ENCODE measurements around the gene ST8SIA3. TPM values are rescaled to one million over a fixed set of nuclear protein-coding genes. Genes with fewer than 3 reads are reported as not detected.

ST8SIA3 gene
- 10 to 100 TPM in 5 of 8 experiments, under 1 TPM in 2, not detected in 1; 0.05 to 33.6 (median 21.3) TPM for total RNA-seq

GRCh38 chr18:57352271-57352701 is at the start of gene ST8SIA3:
Gene ST8SIA3, plus strand, starts transcription at chr18:57352557. Its CDS starts 290 bp downstream, at chr18:57352847.
- Histone ChIP-seq H3K4me1 (replicated peaks in 1 of 2) (peaks cover 8 to 27% of the 10 kb centered on the region in 2 donors), H3K27ac (peak within 1 kb of the TSS; percentile 91 to 96), H3K4me3 (peak within 1 kb of the TSS; percentile 44 to 75 (median 66))
- 0 to 14% methylated on average over 3 to 5 of the region's 38 CpGs; no CpG with 5 or more reads in 8 of the 10 experiments for WGBS, 10 experiments
- in situ Hi-C loops (cut with MboI; ENCODE audit: low pct_unique_long_range_greater_than_20kb in 2 of 9, low sequenced_read_pairs in 9 of 9, unreplicated experiment in 9 of 9): no loop called here
- peak in 5 of 8 experiments; percentile 46 to 59 (median 56) for ATAC-seq (replicated peaks in 6 of 8)

- 5 to 90% (median 65%) methylated on average over 1 to 4 of the region's 4 CpGs for WGBS, 10 experiments
- ATAC-seq (replicated peaks in 6 of 8): no peak
Measured at GRCh38 chr18:57311472-57311871, 40.9 kb upstream of the ST8SIA3 start.

GRCh38 chr18:57312346-57313144 is 39.8 kb upstream of the ST8SIA3 start:
- WGBS, 10 experiments: 0 to 92% (median 64%) methylated on average over 1 to 3 of the region's 3 CpGs; no CpG with 5 or more reads in 4 of the 10 experiments
- no peak overlapping the region for H3K4me3 ChIP-seq
- H3K4me1 ChIP-seq (replicated peaks in 1 of 2): no peaks in the 10 kb centered on the region
- ATAC-seq (replicated peaks in 6 of 8): no peak
- no peak overlapping the region for H3K27ac ChIP-seq
- in situ Hi-C loops (cut with MboI; ENCODE audit: low pct_unique_long_range_greater_than_20kb in 2 of 9, low sequenced_read_pairs in 9 of 9, unreplicated experiment in 9 of 9): no loop called here

More at GRCh38 chr18:57311472-57311871, 40.9 kb upstream of the ST8SIA3 start:
- Histone ChIP-seq H3K27ac (no peak overlapping the region), H3K4me3 (no peak overlapping the region), H3K4me1 (replicated peaks in 1 of 2) (no peaks in the 10 kb centered on the region)
- in situ Hi-C loops (cut with MboI; ENCODE audit: low pct_unique_long_range_greater_than_20kb in 2 of 9, low sequenced_read_pairs in 9 of 9, unreplicated experiment in 9 of 9): no loop called here

- in situ Hi-C loops (cut with MboI; ENCODE audit: low pct_unique_long_range_greater_than_20kb in 2 of 9, low sequenced_read_pairs in 9 of 9, unreplicated experiment in 9 of 9): no loop called here
- H3K4me1 ChIP-seq (replicated peaks in 1 of 2): peaks cover 0 to 3% of the 10 kb centered on the region in 2 donors
Measured at GRCh38 chr18:57320603-57321002, 31.8 kb upstream of the ST8SIA3 start.

GRCh38 chr18:57325491-57326166 is 26.7 kb upstream of the ST8SIA3 start:
- 0 to 80% (median 17%) methylated on average over 1 of the region's 1 CpG; no CpG with 5 or more reads in 4 of the 10 experiments for WGBS, 10 experiments
- peak in 3 of 8 experiments; percentile 77 to 93 (median 77) for ATAC-seq (replicated peaks in 6 of 8)
- H3K4me3 ChIP-seq: no peak overlapping the region
- peaks cover 9 to 29% of the 10 kb centered on the region in 2 donors for H3K4me1 ChIP-seq (replicated peaks in 1 of 2)
- peak overlapping the region; percentile 10 to 39 for H3K27ac ChIP-seq
- in situ Hi-C loops (cut with MboI; ENCODE audit: low pct_unique_long_range_greater_than_20kb in 2 of 9, low sequenced_read_pairs in 9 of 9, unreplicated experiment in 9 of 9): no loop called here

More at GRCh38 chr18:57320603-57321002, 31.8 kb upstream of the ST8SIA3 start:
- 17 to 100% (median 85%) methylated on average over 1 to 2 of the region's 2 CpGs; no CpG with 5 or more reads in 2 of the 10 experiments for WGBS, 10 experiments
- Histone ChIP-seq H3K4me3 (no peak overlapping the region), H3K27ac (no peak overlapping the region)
- ATAC-seq (replicated peaks in 6 of 8): peak in 7 of 8 experiments; percentile 52 to 89 (median 79)

- H3K27ac ChIP-seq: peak overlapping the region; percentile 4 to 14
- ATAC-seq (replicated peaks in 6 of 8): peak in 5 of 8 experiments; percentile 62 to 85 (median 81)
- peak overlapping the region in 1 of 5 donors; percentile 4 for H3K4me3 ChIP-seq
- in situ Hi-C loops (cut with MboI; ENCODE audit: low pct_unique_long_range_greater_than_20kb in 2 of 9, low sequenced_read_pairs in 9 of 9, unreplicated experiment in 9 of 9): no loop called here
- H3K4me1 ChIP-seq (replicated peaks in 1 of 2): peaks cover 9 to 26% of the 10 kb centered on the region in 2 donors
- WGBS, 10 experiments: 0 to 79% (median 48%) methylated on average over 2 to 7 of the region's 8 CpGs
Measured at GRCh38 chr18:57326718-57327323, 25.5 kb upstream of the ST8SIA3 start.

GRCh38 chr18:57328665-57329064 is 23.7 kb upstream of the ST8SIA3 start:
- ATAC-seq (replicated peaks in 6 of 8): peak in 3 of 8 experiments; percentile 26 to 30 (median 26)
- in situ Hi-C loops (cut with MboI; ENCODE audit: low pct_unique_long_range_greater_than_20kb in 2 of 9, low sequenced_read_pairs in 9 of 9, unreplicated experiment in 9 of 9): no loop called here
- no peak overlapping the region for H3K27ac ChIP-seq
- no peak overlapping the region for H3K4me3 ChIP-seq
- peaks cover 9 to 26% of the 10 kb centered on the region in 2 donors for H3K4me1 ChIP-seq (replicated peaks in 1 of 2)
- 4 to 91% (median 35%) methylated on average over 1 to 3 of the region's 3 CpGs; no CpG with 5 or more reads in 2 of the 10 experiments for WGBS, 10 experiments

GRCh38 chr18:57329856-57330255 is 22.5 kb upstream of the ST8SIA3 start:
- in situ Hi-C loops (cut with MboI; ENCODE audit: low pct_unique_long_range_greater_than_20kb in 2 of 9, low sequenced_read_pairs in 9 of 9, unreplicated experiment in 9 of 9): no loop called here

GRCh38 chr18:57331718-57332117 is 20.6 kb upstream of the ST8SIA3 start:
- in situ Hi-C loops (cut with MboI; ENCODE audit: low pct_unique_long_range_greater_than_20kb in 2 of 9, low sequenced_read_pairs in 9 of 9, unreplicated experiment in 9 of 9): no loop called here
- peaks cover 5 to 18% of the 10 kb centered on the region in 2 donors for H3K4me1 ChIP-seq (replicated peaks in 1 of 2)
- WGBS, 10 experiments: 40 to 100% (median 100%) methylated on average over 1 to 2 of the region's 2 CpGs; no CpG with 5 or more reads in 3 of the 10 experiments
- peak in 1 of 8 experiments; percentile 33 for ATAC-seq (replicated peaks in 6 of 8)
- H3K4me3 ChIP-seq: no peak overlapping the region
- no peak overlapping the region for H3K27ac ChIP-seq

More at GRCh38 chr18:57329856-57330255, 22.5 kb upstream of the ST8SIA3 start:
- Histone ChIP-seq H3K4me3 (no peak overlapping the region), H3K27ac (no peak overlapping the region), H3K4me1 (replicated peaks in 1 of 2) (peaks cover 9 to 26% of the 10 kb centered on the region in 2 donors)
- no peak for ATAC-seq (replicated peaks in 6 of 8)
- 7 to 93% (median 66%) methylated on average over 1 to 3 of the region's 5 CpGs; no CpG with 5 or more reads in 3 of the 10 experiments for WGBS, 10 experiments

- WGBS, 10 experiments: 0 to 85% (median 57%) methylated on average over 1 to 4 of the region's 5 CpGs; no CpG with 5 or more reads in 3 of the 10 experiments
- H3K4me1 ChIP-seq (replicated peaks in 1 of 2): peaks cover 0 to 4% of the 10 kb centered on the region in 2 donors
- peak in 2 of 8 experiments; percentile 57 to 65 for ATAC-seq (replicated peaks in 6 of 8)
- in situ Hi-C loops (cut with MboI; ENCODE audit: low pct_unique_long_range_greater_than_20kb in 2 of 9, low sequenced_read_pairs in 9 of 9, unreplicated experiment in 9 of 9): no loop called here
- H3K27ac ChIP-seq: no peak overlapping the region
- no peak overlapping the region for H3K4me3 ChIP-seq
Measured at GRCh38 chr18:57333940-57334339, 18.4 kb upstream of the ST8SIA3 start.

- H3K4me3 ChIP-seq: no peak overlapping the region
- no peak overlapping the region for H3K27ac ChIP-seq
- 0 to 95% (median 76%) methylated on average over 1 to 6 of the region's 6 CpGs; no CpG with 5 or more reads in 1 of the 10 experiments for WGBS, 10 experiments
- H3K4me1 ChIP-seq (replicated peaks in 1 of 2): no peaks in the 10 kb centered on the region
- in situ Hi-C loops (cut with MboI; ENCODE audit: low pct_unique_long_range_greater_than_20kb in 2 of 9, low sequenced_read_pairs in 9 of 9, unreplicated experiment in 9 of 9): no loop called here
- ATAC-seq (replicated peaks in 6 of 8): no peak
Measured at GRCh38 chr18:57334383-57334782, 18.0 kb upstream of the ST8SIA3 start.

GRCh38 chr18:57336343-57336742 is 16.0 kb upstream of the ST8SIA3 start:
- Histone ChIP-seq H3K4me1 (replicated peaks in 1 of 2) (no peaks in the 10 kb centered on the region), H3K27ac (no peak overlapping the region), H3K4me3 (no peak overlapping the region)
- 0 to 100% (median 76%) methylated on average over 1 to 2 of the region's 2 CpGs; no CpG with 5 or more reads in 2 of the 10 experiments for WGBS, 10 experiments
- in situ Hi-C loops (cut with MboI; ENCODE audit: low pct_unique_long_range_greater_than_20kb in 2 of 9, low sequenced_read_pairs in 9 of 9, unreplicated experiment in 9 of 9): no loop called here
- peak in 3 of 8 experiments; percentile 36 to 87 (median 76) for ATAC-seq (replicated peaks in 6 of 8)

Measured in motor neuron (in vitro differentiated cells).